HG03064 (cell line): ENCODE results near the gene SPTBN1.
A peak's percentile ranks its signal among the peaks of the same experiment; 100 is the strongest.
"Not testable (repeated sequence)": the region's sequence is repeated elsewhere in the genome, so short reads cannot be mapped to it uniquely, and the experiment has no call there.

ENCODE experiments used
- ATAC-seq: cut with Tn5 transposase; IDR thresholded peaks from one replicate; pipeline ENCODE4 v1.9.1; 2021; ENCODE audit warnings: low read depth; ENCODE audit not compliant: unreplicated experiment

SPTBN1 gene

DNA sequence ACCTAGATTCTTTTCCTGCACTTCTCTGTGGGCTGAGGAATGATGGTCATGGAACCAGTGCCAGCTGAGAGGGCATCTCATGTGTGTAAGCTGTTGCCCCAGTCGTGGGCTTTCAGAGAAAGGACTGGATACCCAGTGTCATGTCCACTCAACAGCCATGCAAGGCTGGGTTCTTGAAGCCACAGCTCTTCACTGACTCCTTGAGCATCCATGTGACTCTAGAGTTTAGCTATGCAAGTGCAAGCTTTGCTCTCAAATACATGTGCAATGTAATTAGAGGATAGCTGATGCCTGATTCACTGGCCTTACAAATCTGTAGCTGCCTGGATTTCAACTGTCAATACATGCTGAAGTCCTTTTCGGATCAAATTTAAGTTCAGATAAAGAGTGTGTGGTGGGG, 220.5 kb downstream of the SPTBN1 start:
- no peak for ATAC-seq

DNA sequence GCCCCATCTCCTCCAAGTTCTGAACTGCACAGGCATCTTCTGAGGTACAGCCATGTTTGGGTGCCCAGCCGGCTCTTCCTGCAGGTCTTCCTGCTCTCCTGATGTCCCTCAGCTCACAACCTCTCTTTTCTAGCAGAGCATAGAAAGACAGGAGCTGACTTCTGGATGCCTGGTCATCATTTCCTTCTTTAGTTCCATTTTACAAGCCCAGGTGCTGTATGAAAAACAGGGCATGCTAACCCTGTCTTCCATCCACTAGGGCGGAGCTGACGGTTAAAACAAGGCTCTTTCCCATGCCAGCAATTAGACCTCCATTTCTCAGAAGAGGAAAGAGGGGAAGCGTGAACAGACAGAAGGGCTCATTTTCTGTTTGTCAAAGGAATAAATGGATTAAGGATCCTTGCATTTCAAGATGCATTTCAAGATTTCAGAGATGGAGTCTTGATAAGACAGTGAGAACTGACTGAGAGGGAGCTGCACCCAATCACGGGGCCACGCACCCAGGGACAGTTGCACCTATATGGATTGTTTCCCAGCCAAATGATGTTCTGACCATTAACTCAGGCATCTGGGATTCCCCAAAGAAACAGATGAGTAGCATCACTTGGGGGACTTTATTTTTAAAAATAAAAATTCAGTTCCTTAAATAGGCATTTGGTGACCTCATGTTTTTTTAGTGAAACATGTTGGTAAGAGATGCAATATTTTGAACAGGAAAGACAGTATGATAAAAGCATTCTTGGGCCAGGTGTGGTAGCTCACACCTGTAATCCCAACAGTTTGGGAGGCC, 221.5 kb downstream of the SPTBN1 start:
- ATAC-seq: no peak

DNA sequence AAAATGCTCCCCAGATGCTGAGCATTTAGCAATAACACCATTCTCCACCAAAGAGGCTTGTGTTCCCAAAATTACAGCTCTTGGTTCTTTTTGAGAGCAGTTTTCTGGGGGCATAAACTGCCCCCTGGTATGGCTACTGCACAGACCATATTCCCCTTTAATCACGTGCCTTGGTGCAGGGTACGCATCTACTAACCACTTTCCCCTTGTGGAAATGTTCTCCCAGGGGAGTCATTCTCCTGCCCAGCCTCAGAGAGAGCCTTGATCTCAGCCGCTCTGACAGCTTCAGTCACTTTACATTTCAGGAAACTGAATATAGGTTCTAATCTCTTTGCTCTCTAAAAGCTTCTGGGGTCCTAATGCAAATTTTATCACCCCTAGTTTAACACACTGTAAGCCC, 222.6 kb downstream of the SPTBN1 start:
- ATAC-seq: no peak

DNA sequence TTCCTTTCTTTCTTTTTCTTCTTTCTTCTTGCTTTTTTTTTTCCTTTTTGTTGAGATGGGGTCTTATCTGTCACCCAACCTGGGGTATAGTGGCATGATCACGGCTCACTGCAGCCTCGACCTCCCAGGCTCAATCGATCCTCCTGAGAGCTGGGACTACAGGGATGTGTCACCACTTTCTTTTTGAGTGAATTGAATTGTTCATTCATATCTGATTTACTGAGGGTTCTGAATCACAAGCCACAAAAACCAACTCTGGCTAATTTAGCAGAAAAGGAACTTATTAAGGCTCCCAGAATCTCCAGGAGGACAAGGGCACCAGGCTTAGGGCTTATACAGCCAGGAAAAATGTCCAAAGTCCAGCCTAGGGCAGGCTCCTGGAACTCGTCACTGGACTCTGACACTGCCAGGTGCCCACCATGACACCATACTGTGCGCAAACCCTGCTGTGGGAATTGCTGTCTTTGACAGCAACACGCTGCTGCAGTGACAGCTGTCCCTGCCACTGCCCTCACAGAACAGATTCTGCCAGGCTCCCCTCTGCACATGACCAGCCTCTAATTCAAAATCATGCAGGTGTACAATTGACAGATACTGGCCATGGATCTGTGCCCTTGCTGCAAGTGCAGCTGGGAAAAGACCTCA, 224.4 kb downstream of the SPTBN1 start:
- peak; percentile 55 for ATAC-seq

DNA sequence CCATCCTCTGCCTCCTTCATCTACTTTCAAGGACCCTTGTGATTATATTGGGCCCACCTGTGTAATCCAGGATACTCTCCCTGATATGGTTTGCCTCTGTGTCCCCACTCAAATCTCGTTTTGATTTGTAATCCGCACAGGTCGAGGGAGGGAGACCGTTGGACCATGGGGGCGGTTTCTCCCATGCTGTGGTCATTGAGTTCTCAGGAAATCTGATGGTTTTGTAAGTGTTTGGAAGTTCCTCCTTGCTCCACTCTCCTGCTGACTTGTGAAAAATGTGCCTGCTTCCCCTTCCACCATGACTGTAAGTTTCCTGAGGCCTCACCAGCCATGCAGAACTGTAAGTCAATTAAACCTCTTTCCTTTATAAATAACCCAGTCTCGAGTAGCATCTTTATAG, 225.3 kb downstream of the SPTBN1 start:
- no peak for ATAC-seq

DNA sequence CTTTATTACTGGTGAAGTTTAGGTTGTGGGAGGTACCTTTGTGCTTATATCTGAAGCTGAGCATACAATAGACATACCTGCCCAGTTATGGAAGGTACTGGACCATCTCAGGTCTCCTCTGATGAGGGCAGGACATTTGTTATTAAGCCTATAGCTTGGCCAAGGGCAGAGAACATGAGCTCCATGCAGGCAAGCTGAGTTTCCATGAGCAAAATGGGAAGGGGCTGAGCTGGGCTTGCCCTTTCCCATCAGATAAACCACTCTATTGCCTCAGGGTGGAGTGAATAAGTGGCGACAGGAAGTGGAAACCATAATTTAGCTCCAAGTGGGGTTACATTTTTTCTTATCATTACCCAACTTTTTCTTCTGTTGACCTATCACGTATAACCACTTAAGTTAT, 227.5 kb downstream of the SPTBN1 start:
- no peak for ATAC-seq

DNA sequence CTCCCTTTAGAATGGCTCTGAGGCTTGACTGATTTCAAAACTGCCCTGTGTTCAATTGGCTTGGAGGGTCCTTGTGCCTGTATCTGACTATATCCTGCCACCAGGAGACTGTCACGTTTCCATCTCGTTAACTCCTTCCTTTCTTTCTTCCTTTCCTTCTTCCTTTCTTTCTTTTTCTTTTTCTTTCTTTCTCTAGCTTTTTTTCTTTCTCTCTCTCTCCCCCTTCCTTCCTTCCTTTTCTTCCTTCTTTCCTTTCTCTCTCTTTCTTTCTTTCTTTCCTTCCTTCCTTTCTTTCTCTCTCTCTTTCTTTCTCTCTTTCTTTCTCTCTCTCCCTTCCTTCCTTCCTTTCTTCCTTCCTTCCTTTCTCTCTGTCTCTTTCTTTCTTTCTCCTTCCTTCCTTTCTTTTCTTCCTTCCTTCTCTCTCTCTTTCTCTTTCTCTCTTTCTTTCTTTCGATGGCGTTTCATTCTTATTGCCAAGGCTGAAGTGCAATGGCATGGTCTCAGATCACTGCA, 229.2 kb downstream of the SPTBN1 start:
- ATAC-seq: no peak

DNA sequence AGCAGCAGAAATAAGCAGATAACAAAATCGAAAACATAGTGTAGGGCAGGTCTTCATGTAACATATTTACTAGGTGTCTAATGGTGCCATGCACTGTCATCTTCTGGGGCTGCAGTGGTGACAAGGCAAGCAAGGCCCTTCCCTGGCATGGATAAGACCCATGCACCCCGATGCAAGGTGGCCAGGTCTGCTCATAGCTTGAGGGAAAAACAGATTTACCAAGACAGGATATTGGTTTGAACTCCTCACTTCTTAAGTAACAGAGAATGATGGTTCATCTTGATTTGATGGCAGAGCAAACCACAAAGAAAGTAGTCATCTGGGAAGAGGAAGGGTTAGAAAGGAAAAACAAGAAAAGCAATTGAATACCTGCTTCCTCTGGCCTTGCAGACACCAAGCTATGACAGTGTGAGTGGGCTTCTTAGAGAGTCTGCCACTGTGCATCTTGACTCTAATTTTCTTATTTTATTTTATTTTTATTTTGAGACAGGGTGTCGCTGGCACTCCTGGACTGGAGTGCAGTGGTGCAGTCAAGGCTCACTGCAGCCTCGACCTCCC, 231.5 kb downstream of the SPTBN1 start:
- no peak for ATAC-seq

DNA sequence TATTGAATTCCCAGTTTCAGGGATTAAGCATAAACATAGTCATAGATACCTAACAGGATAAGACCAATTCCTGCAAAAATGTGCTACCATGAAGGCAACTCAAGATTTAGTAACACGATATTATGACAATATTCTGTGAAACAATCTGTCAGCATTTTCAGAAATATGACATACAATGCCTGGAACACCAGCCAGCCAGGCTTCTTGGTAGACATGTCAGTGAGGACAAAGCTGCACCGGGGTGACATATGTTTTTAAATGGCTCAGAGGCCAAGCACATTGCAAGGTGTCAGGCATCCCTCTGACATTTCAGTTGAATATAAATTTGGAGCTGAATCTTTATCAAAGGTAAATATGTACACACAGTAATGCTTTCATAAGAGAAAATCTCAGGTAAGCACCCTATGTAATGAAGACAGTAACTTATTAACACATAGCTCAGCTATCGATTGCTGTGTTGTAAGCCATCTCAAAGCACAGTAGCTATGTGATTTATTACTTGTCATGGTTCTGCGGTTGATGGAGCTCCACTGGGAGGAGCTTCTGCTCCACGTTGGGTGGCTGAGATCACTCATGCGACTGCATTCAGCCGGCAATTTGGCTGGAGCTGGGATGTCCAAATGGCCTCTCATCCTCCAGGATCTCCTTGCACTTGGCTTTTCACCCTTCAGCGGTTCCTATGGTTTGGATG, 235.5 kb downstream of the SPTBN1 start:
- ATAC-seq: no peak

DNA sequence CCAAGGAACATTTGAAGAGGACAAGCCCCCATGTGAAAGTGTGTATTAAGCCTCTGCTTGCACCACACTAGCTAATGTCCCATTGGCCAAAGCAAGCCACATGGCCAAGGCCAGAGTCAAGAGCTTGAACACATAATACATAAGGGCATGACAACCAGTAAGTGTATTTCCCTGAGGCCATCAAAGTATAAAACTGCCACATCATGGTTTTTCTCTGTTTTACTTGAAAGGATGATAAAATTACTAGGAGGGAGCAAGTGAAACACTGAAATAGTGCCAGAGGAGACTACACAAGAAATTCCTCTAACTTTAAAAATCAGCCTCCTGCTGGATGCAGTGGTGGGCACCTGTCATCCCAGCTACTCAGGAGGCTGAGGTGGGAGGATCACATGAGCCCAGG, 236.4 kb downstream of the SPTBN1 start:
- ATAC-seq: no peak

DNA sequence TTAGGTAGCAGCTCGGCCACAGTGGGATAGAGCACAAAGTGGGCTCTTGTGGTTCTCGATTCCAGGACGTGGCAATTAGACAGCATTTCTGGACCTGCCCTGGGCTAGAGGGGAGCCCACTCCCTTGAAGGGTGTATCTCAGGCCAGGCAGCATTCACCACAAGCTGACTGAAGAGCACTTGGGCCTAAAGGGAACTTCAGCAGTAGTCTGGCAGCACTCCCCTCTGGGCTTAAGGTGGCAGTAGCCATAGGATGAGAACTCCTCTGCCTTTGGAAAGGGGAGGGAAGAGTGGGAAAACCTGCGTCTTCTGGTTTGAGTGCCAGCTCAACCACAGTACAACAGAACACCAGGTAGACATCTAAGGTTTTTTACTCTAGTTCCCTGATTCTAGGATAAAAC, 239.3 kb downstream of the SPTBN1 start:
- no peak for ATAC-seq

DNA sequence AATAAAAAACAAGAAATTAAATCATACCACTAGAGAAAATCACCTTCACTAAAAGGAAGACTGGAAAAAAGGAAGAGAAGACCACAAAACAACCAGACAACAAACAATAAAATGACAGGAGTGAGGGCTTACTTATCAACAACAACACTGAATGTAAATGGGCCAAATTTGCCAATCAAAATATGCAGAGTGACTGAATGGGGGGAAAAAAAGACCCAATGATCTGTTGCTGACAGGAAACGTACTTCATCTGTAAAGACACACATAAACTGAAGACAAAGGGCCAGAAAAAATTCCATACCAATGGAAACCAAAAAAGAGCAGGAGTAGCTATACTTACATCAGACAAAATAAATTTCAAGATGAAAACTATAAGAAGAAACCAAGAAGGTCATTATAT, 241.8 kb downstream of the SPTBN1 start:
- ATAC-seq: no peak

DNA sequence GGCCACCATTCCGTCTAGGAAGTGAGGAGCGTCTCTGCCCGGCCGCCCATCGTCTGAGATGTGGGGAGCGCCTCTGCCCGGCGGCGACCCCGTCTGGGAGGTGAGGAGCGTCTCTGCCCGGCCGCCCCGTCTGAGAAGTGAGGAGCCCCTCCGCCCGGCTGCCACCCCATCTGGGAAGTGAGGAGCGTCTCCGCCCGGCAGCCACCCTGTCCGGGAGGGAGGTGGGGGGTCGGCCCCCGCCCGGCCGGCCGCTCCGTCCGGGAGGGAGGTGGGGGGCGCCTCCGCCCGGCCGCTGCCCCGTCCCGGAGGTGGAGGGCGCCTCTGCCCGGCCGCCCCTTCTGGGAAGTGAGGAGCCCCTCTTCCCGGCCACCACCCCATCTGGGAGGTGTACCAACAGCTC, 242.8 kb downstream of the SPTBN1 start:
- ATAC-seq: not testable (repeated sequence)

DNA sequence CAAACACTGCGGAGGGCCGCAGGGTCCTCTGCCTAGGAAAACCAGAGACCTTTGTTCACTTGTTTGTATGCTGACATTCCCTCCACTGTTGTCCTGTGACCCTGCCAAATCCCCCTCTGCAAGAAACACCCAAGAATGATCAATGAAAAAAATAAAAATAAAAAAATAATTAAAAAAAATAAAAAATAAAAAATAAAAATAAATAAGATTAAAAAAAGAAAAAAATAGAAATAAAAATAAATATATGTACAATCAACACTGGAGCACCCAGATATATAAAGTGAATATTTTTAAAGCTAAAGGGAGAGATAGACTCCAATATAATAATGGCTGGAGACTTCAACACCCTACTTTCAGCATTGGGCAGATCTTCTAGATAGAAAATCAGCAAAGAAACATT, 243.5 kb downstream of the SPTBN1 start:
- no peak for ATAC-seq

DNA sequence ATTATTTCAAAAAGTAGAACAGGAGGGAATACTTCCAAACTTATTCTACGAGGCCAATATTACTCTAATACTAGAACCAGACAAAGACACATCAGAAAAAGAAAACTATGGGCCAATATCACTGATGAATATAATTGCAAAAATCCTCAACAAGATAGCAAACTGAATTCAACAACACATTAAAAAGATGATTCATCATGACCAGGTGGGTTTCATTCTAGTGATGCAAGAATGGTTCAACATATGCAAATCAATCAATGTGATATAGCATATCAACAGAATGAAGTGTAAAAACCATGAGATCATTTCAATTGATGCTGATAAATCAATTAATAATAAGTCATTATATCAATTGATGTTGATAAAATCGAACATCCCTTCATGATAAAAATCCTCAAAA, 244.9 kb downstream of the SPTBN1 start:
- ATAC-seq: no peak

DNA sequence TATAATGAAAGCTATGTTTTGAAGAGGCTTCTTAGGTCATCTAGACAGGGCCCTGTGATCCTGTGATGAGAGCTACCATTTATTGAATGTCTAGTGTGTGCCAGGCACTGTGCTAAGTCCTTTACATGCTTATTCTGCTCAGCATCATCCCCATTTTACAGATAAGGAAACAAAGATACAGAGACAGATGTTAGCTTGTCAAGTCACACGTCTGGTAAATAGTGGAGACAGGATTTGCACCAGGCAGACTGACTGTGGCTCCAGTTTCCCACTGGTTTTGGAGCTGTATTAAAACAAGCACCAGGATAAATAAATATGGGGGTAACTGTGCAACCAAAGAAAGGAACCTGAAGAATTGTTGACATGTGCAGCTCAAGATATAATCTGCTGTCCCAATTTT, 248.1 kb downstream of the SPTBN1 start:
- no peak for ATAC-seq

DNA sequence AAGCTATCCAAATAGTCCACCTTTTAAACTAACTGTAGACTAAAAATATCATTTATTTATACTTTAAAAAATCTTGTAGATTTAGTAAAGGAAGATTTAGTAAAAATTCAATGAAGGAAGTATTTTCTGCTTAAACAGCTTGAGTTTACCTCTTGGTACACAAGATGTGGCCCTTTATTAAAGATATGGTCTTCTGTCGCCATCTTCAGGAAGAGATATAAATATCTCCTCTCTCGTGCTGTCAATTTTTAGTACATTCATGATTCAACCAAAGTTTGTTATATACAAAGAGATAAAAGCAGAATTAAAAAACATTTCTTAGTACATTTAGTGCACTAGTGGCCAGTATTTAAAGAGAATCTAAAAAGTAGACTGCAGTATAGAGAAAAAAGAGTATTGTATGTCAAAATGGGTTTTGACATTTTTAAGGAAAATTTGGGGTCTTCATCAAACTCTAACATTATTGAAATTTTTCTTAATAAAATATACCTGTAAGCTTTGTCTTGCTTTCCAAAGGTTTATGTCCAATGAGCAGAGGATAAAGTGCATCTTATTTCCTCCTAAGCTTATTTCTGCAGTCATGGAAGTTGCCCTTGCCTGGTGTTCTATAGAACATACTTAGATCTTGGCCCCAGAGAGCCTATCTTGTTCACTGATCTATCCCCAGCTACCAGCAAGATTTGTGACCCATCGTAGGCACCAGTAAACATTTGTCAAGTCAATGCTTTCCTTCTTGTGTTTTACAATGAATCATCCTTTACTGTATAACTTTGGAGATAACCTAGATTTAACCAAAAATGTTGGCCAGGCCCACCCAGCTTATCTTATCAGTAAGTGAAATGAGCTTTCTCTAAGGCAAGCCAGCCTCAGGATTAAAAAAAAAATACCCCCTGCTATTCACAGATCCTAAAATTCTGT, 248.8 kb downstream of the SPTBN1 start:
- ATAC-seq: no peak

DNA sequence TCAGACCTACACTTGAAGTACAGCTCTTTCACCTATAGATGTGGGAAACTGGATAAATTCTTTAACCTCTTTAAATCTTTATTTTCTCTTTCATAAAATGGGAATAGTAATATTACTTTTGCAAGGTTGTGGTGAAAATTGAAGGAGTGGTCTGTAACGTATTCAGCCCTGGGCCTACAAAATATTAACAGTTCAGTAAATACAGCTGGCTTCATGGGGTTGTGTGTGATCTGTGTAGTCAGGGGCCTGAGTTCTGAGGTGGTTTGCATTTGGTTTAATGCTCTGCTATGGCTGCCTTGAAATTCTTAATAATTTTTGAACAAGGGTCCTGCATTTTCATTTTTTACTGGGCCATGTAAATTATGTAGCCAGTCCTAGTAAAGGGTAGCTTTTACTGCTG, 250.5 kb downstream of the SPTBN1 start:
- ATAC-seq: no peak

DNA sequence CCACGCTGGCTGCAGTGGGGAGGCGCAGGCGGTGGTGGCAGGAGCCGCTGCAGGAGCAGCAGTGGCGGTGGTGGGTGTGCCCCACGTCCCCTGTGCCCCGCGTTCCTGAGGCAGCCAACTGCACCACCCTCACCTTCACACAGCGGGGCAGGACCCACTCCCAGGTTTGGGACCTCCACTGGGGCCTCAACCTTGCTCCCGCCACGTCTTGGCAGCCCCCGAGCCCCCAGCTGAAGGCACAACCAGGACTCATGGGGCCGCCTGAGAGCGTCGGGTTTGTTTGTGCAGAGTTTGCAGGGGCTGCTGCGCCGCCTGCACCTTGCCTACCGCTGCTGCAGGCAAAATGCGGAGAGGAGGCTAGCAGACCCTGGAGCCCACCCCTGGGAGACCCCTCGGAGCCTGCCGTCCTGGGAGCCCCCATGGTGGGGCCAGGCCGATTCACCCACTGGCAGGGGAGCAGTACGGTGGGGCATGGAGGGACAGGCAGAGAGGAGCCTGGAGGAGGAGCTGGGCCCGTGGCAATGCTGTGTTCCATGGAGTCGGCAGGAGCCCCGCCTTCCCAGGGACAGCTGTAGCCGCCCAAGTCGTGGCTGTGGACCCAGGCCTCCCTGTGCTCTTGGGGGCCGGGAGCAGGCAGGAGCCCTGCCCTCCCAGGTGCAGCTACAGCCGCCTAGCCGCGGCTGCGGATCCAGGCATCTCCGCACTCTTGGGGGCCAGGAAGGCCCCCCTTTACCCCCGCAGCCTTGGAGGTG, 252.6 kb downstream of the SPTBN1 start:
- no peak for ATAC-seq
